ENCODE measurements around the gene CAMKMT. TPM values are rescaled to one million over a fixed set of nuclear protein-coding genes. Genes with fewer than 3 reads are reported as not detected.

The CAMKMT gene
- total and polyA plus RNA-seq, 2 donors (not counting 1 experiment from before 2014, with no cell fraction given): 6.2 to 23.3 TPM

DNA sequence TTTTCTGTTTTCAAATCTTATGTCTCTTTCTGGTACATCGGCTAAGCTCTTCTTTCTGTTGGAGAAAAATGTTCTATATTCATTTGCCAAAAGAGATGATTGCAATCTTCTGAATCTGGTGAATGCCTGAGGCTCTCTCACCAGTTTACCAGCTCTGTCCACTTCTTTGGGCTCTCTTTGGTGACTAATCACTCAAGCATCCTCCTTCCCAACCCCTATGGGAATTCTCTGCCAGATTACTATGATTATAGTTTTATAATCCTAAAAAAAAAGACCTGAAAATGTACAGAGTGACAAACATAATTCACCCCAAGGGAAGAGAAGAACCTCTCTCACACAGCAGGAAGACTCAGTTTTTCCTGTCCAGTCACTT lies 187.3 kb downstream of the CAMKMT start:
- no peak overlapping the region for H3K4me3 Mint-ChIP-seq
- H3K27me3 ChIP-seq (replicated peaks in 1 of 4; ENCODE audit: control extremely low read depth in 1 of 4, control insufficient read depth in 3 of 4, insufficient read depth in 4 of 4, low read length in 3 of 4): no peaks in the 10 kb centered on the region
- POLR2A ChIA-PET: no interaction called here
- DNase-seq (no peak), ATAC-seq (ENCODE audit: low read depth) (no peak)
- H3K79me2 ChIP-seq (ENCODE audit: control insufficient read depth, insufficient read depth, low read length): no peaks in the 10 kb centered on the region
- intact Hi-C loops (cut with micrococcal nuclease): no loop called here
- H3K9me3 Mint-ChIP-seq (ENCODE audit: insufficient read depth): no peaks in the 10 kb centered on the region
- no peak overlapping the region for H3K27ac ChIP-seq (ENCODE audit: low read length in 2 of 2)
- WGBS (ENCODE audit: insufficient coverage): no CpG with 5 or more reads among the region's 1 CpG
- no peaks in the 10 kb centered on the region for H4K20me1 ChIP-seq (ENCODE audit: control insufficient read depth, insufficient read depth, low read length, poor library complexity, severe bottlenecking)
- no peaks in the 10 kb centered on the region for H3K4me1 ChIP-seq (ENCODE audit: control insufficient read depth in 2 of 2, insufficient read depth in 2 of 2, low read length in 2 of 2)
- H3K27me3 Mint-ChIP-seq: no peaks in the 10 kb centered on the region
- H3K9me3 ChIP-seq (ENCODE audit: control extremely low read depth in 1 of 3, control insufficient read depth in 2 of 3, insufficient read depth in 1 of 3, low read length in 2 of 3): no peaks in the 10 kb centered on the region
- H3K4me1 Mint-ChIP-seq: no peaks in the 10 kb centered on the region
- no peaks in the 10 kb centered on the region for H3K36me3 ChIP-seq (replicated peaks in 1 of 2; ENCODE audit: control extremely low read depth in 1 of 2, control insufficient read depth in 1 of 2, extremely low read depth in 1 of 2, insufficient read depth in 2 of 2, low read length in 1 of 2)
- H3K4me3 ChIP-seq (ENCODE audit: control extremely low read depth in 1 of 5, extremely low read depth in 1 of 5, insufficient read depth in 1 of 5, low read depth in 2 of 5, low read length in 4 of 5): no peak overlapping the region
- H2AFZ ChIP-seq (ENCODE audit: insufficient read depth, low read depth, low read length, poor library complexity, severe bottlenecking): no peak overlapping the region
- H3K27ac Mint-ChIP-seq: no peak overlapping the region
- TF ChIP-seq, protein P1, sequence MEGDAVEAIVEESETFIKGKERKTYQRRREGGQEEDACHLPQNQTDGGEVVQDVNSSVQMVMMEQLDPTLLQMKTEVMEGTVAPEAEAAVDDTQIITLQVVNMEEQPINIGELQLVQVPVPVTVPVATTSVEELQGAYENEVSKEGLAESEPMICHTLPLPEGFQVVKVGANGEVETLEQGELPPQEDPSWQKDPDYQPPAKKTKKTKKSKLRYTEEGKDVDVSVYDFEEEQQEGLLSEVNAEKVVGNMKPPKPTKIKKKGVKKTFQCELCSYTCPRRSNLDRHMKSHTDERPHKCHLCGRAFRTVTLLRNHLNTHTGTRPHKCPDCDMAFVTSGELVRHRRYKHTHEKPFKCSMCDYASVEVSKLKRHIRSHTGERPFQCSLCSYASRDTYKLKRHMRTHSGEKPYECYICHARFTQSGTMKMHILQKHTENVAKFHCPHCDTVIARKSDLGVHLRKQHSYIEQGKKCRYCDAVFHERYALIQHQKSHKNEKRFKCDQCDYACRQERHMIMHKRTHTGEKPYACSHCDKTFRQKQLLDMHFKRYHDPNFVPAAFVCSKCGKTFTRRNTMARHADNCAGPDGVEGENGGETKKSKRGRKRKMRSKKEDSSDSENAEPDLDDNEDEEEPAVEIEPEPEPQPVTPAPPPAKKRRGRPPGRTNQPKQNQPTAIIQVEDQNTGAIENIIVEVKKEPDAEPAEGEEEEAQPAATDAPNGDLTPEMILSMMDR (IDR thresholded peaks at IDR 0.05): no peak
- no peak for TF ChIP-seq EZH2 (IDR thresholded peaks at IDR 0.05; ENCODE audit: borderline replicate concordance, insufficient read depth, low read depth, low read length, poor library complexity, severe bottlenecking)
- no peak overlapping the region for H3K9ac ChIP-seq (ENCODE audit: low read length)
- CTCF ChIA-PET: no interaction called here
- no peak overlapping the region for H3K4me2 ChIP-seq (replicated peaks; ENCODE audit: low read depth, low read length, poor library complexity, severe bottlenecking)

DNA sequence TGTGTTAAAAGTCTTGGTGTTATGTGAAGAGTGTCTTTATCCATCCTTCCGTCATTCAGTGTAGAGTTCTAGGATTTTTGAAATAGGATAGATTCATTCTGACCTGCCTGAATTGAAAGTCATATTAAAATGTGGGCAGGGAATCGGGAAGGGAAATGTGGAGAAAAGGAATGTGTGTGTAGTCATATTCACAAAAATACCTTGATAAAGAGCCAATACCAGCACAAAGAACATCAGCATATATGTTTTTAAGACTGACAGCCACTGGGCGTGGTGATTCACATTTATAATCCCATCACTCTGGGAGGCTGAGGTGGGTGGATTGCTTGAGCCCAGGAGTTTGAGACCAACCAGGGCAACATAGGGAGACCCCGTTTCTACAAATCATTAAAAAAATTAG lies 188.1 kb downstream of the CAMKMT start:
- no peak overlapping the region for H3K4me3 Mint-ChIP-seq
- Histone ChIP-seq H3K27me3 (replicated peaks in 1 of 4; ENCODE audit: control extremely low read depth in 1 of 4, control insufficient read depth in 3 of 4, insufficient read depth in 4 of 4, low read length in 3 of 4) (no peaks in the 10 kb centered on the region), H2AFZ (ENCODE audit: insufficient read depth, low read depth, low read length, poor library complexity, severe bottlenecking) (no peak overlapping the region), H3K79me2 (ENCODE audit: control insufficient read depth, insufficient read depth, low read length) (no peaks in the 10 kb centered on the region), H3K27ac (ENCODE audit: low read length in 2 of 2) (no peak overlapping the region), H3K4me3 (ENCODE audit: control extremely low read depth in 1 of 5, extremely low read depth in 1 of 5, insufficient read depth in 1 of 5, low read depth in 2 of 5, low read length in 4 of 5) (no peak overlapping the region), H3K36me3 (replicated peaks in 1 of 2; ENCODE audit: control extremely low read depth in 1 of 2, control insufficient read depth in 1 of 2, extremely low read depth in 1 of 2, insufficient read depth in 2 of 2, low read length in 1 of 2) (no peaks in the 10 kb centered on the region), H3K9me3 (ENCODE audit: control extremely low read depth in 1 of 3, control insufficient read depth in 2 of 3, insufficient read depth in 1 of 3, low read length in 2 of 3) (no peaks in the 10 kb centered on the region), H3K4me1 (ENCODE audit: control insufficient read depth in 2 of 2, insufficient read depth in 2 of 2, low read length in 2 of 2) (no peaks in the 10 kb centered on the region), H3K9ac (ENCODE audit: low read length) (no peak overlapping the region), H3K4me2 (replicated peaks; ENCODE audit: low read depth, low read length, poor library complexity, severe bottlenecking) (no peak overlapping the region), H4K20me1 (ENCODE audit: control insufficient read depth, insufficient read depth, low read length, poor library complexity, severe bottlenecking) (no peaks in the 10 kb centered on the region)
- POLR2A ChIA-PET: no interaction called here
- H3K27me3 Mint-ChIP-seq: no peaks in the 10 kb centered on the region
- H3K9me3 Mint-ChIP-seq (ENCODE audit: insufficient read depth): no peaks in the 10 kb centered on the region
- DNase-seq (no peak), ATAC-seq (ENCODE audit: low read depth) (no peak)
- H3K27ac Mint-ChIP-seq: no peak overlapping the region
- no peak for TF ChIP-seq EZH2 (IDR thresholded peaks at IDR 0.05; ENCODE audit: borderline replicate concordance, insufficient read depth, low read depth, low read length, poor library complexity, severe bottlenecking)
- TF ChIP-seq, protein P1 (IDR thresholded peaks at IDR 0.05): no peak
- CTCF ChIA-PET: no interaction called here
- intact Hi-C loops (cut with micrococcal nuclease): no loop called here
- H3K4me1 Mint-ChIP-seq: no peaks in the 10 kb centered on the region
- WGBS (ENCODE audit: insufficient coverage): 100% methylated on average over 1 of the region's 4 CpGs

Measured in B cell (primary cell).